Natural killer cell (primary cell): ENCODE results near the gene NCAM1. TPM values are rescaled to one million over a fixed set of nuclear protein-coding genes. Genes with fewer than 3 reads are reported as not detected.
"Not testable (repeated sequence)": the region's sequence is repeated elsewhere in the genome, so short reads cannot be mapped to it uniquely, and the experiment has no call there.

Experiments used
- ATAC-seq, 3 donors: fragments of 150-1000 bp in 2 of 3; fragments of 200-7000 bp in 1 of 3; cut with Tn5 transposase; 1 replicate in 1 of 3; 2 replicates in 2 of 3; pipeline ENCODE4 v1.10.0; 2021; ENCODE audit warnings: mild to moderate bottlenecking in 2 of 3, moderate library complexity in 2 of 3
- DNase-seq, 2 donors: peaks; one replicate each; pipeline versions ENCODE4 v3.0.0 to v3.0.0-alpha.2; 2013 to 2021; ENCODE audit warnings: mixed read lengths in 1 of 2
- H3K27ac ChIP-seq: one replicate; pipeline ENCODE4 v1.5.1; 2013; ENCODE audit warnings: mild to moderate bottlenecking, low read length
- H3K27me3 ChIP-seq: one replicate; pipeline ENCODE4 v1.6.1; 2013; ENCODE audit warnings: low read length; ENCODE audit not compliant: control insufficient read depth, insufficient read depth
- H3K36me3 ChIP-seq: one replicate; pipeline ENCODE4 v1.6.1; 2013; ENCODE audit warnings: low read length; ENCODE audit not compliant: control insufficient read depth, insufficient read depth
- H3K4me1 ChIP-seq: one replicate; pipeline ENCODE4 v1.6.1; 2013; ENCODE audit warnings: low read length; ENCODE audit not compliant: control insufficient read depth, insufficient read depth
- H3K4me3 ChIP-seq: one replicate; pipeline ENCODE4 v1.5.1; 2013; ENCODE audit warnings: low read length
- H3K9me3 ChIP-seq: one replicate; pipeline ENCODE4 v1.6.1; 2013; ENCODE audit warnings: low read length; ENCODE audit not compliant: control insufficient read depth, insufficient read depth
- H3K27ac Mint-ChIP-seq, 2 donors: one replicate each; pipeline ENCODE4 v1.8.0; 2022; ENCODE audit warnings: mild to moderate bottlenecking in 2 of 2, mixed read lengths in 2 of 2, moderate library complexity in 1 of 2
- H3K27me3 Mint-ChIP-seq, 2 donors: one replicate each; pipeline ENCODE4 v1.8.0; 2022; ENCODE audit warnings: low read depth in 2 of 2, mixed read lengths in 2 of 2
- H3K36me3 Mint-ChIP-seq: one replicate; pipeline ENCODE4 v1.8.0; 2022; ENCODE audit warnings: mixed read lengths
- H3K4me1 Mint-ChIP-seq, 2 donors: one replicate each; pipeline ENCODE4 v1.8.0; 2022; ENCODE audit warnings: mixed read lengths in 2 of 2
- H3K4me3 Mint-ChIP-seq: one replicate; pipeline ENCODE4 v1.8.0; 2022; ENCODE audit warnings: mild to moderate bottlenecking, moderate library complexity, mixed read lengths
- H3K9me3 Mint-ChIP-seq, 2 donors: one replicate each; pipeline ENCODE4 v1.8.0; 2022; ENCODE audit warnings: mixed read lengths in 2 of 2
- CTCF ChIP-seq: fragments of 200-600 bp; IDR thresholded peaks from one replicate; pipeline ENCODE4 v1.8.0; 2022; ENCODE audit warnings: antibody characterized with exemption
- WGBS: methylation state at CpG from one replicate; pipeline ENCODE4 v1.1.7; 2013; ENCODE audit warnings: missing lambda C conversion rate; ENCODE audit not compliant: insufficient coverage; 5-methylcytosine and 5-hydroxymethylcytosine counted together
- intact Hi-C: fragments of 100-400 bp; cut with micrococcal nuclease; formaldehyde crosslinking; loops from one replicate; pipeline ENCODE4 v1.14.2; 2022
- total RNA-seq, 4 donors: library from RNA; stranded (reverse); fragments of 120-200 nt in 1 of 4; gene quantifications; one replicate each; pipeline versions ENCODE4 v1.2.3 to v1.2.4, GENCODE V29; 2013 to 2022

NCAM1 gene
- total RNA-seq, result 100 to 1,000 TPM; 129 to 208 (median 187) TPM
- total RNA-seq (2013), result 198 TPM

- DNase-seq, result peak; percentile 39 to 40
- peak within 1 kb of the TSS; percentile 97 for H3K4me3 Mint-ChIP-seq
- Histone ChIP-seq H3K27ac (peak within 1 kb of the TSS; percentile 36), H3K4me1 (peaks cover 17% of the 10 kb centered on the region), H3K4me3 (peak within 1 kb of the TSS; percentile 76), H3K36me3 (no peaks in the 10 kb centered on the region), H3K9me3 (no peaks in the 10 kb centered on the region), H3K27me3 (no peaks in the 10 kb centered on the region)
- H3K36me3 Mint-ChIP-seq, result no peaks in the 10 kb centered on the region
- TF ChIP-seq CTCF, result no peak
- under 1% methylated on average over 28 of the region's 28 CpGs for WGBS
- peak; percentile 59 to 72 (median 67) for ATAC-seq
- intact Hi-C loops, result loop anchor here (5.0 kb wide), 1 partner anchor 79 kb away; no protein-coding TSS in a partner anchor
- H3K4me1 Mint-ChIP-seq, result peaks cover 21 to 38% of the 10 kb centered on the region in 2 donors
- no peaks in the 10 kb centered on the region for H3K27me3 Mint-ChIP-seq
- H3K27ac Mint-ChIP-seq, result peak within 1 kb of the TSS; percentile 57 to 92
- no peaks in the 10 kb centered on the region for H3K9me3 Mint-ChIP-seq
Observed at GRCh38 chr11:112961146-112961668, at the start of gene NCAM1. Gene NCAM1 (plus strand): TSS chr11:112961420.

- Histone ChIP-seq H3K27me3 (peaks cover 2% of the 10 kb centered on the region), H3K36me3 (no peaks in the 10 kb centered on the region), H3K27ac (no peak overlapping the region), H3K9me3 (peaks cover 5% of the 10 kb centered on the region), H3K4me3 (no peak overlapping the region), H3K4me1 (no peaks in the 10 kb centered on the region)
- Mint-ChIP-seq H3K27me3 (peaks cover 0 to 5% of the 10 kb centered on the region in 2 donors), H3K27ac (no peak overlapping the region), H3K9me3 (no peaks in the 10 kb centered on the region), H3K4me3 (no peak overlapping the region), H3K36me3 (no peaks in the 10 kb centered on the region), H3K4me1 (peaks cover 5 to 7% of the 10 kb centered on the region in 2 donors)
- 43% methylated on average over 2 of the region's 2 CpGs for WGBS
- no peak for ATAC-seq
- intact Hi-C loops, result no loop called here
- no peak for DNase-seq
- no peak for TF ChIP-seq CTCF
Observed at GRCh38 chr11:112922606-112923005, 38.6 kb upstream of the NCAM1 start.

- peaks cover 7 to 10% of the 10 kb centered on the region in 2 donors for H3K4me1 Mint-ChIP-seq
- WGBS, result 91% methylated on average over 4 of the region's 6 CpGs
- H3K9me3 ChIP-seq, H3K27me3 ChIP-seq, H3K27ac Mint-ChIP-seq, ATAC-seq, H3K27me3 Mint-ChIP-seq, H3K4me1 ChIP-seq, H3K9me3 Mint-ChIP-seq, intact Hi-C loops, H3K36me3 Mint-ChIP-seq, H3K4me3 Mint-ChIP-seq, DNase-seq, H3K27ac ChIP-seq, H3K4me3 ChIP-seq, H3K36me3 ChIP-seq: not testable (repeated sequence)
Observed at GRCh38 chr11:112924836-112925235, 36.4 kb upstream of the NCAM1 start.

DNA sequence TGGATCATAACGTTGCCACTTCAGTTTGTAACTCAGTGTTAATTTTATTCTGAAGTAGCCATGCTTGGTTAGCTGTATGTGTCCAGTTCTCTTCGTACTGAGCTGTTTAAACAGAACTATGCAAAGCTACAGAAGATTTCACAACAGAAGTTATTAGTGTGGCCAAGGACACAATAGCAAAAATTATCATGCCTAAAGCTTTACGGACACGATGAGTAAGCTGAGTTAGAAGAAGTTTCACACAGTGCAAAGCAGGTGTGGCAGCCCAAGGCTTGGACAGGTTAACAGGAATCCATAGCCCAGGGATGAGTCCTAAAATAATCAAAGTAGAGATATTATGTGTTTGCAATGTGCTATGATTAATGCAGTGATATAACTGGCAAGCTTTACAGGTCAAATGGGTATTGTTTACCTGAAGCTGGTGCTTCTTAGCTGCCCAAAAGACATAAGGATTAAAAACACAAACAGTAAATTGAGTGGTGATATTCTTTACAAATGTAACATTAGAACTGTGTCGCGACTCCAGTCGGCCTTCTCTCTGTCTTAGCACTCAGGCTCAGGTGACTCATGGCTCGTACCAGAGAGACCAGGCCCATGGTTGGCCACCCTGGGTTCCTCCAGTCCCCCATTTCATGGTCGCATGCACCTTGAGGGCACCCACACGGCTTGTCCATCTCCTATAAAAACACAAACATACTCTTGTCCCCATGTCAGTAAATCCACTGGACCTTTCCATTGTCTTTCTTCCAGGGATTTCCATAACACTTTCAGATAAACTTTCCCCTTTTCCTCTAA, 35.5 kb upstream of the NCAM1 start:
- ATAC-seq (no peak), DNase-seq (no peak)
- intact Hi-C loops, result no loop called here
- TF ChIP-seq CTCF, result no peak
- no peaks in the 10 kb centered on the region for H3K9me3 Mint-ChIP-seq
- Histone ChIP-seq H3K9me3 (no peaks in the 10 kb centered on the region), H3K4me3 (no peak overlapping the region), H3K27me3 (no peaks in the 10 kb centered on the region), H3K27ac (no peak overlapping the region), H3K4me1 (no peaks in the 10 kb centered on the region), H3K36me3 (no peaks in the 10 kb centered on the region)
- peaks cover 0 to 8% of the 10 kb centered on the region in 2 donors for H3K27me3 Mint-ChIP-seq
- no peaks in the 10 kb centered on the region for H3K36me3 Mint-ChIP-seq
- no peak overlapping the region for H3K27ac Mint-ChIP-seq
- peaks cover 7 to 10% of the 10 kb centered on the region in 2 donors for H3K4me1 Mint-ChIP-seq
- no peak overlapping the region for H3K4me3 Mint-ChIP-seq
- WGBS, result 90% methylated on average over 10 of the region's 10 CpGs
